Smooth muscle cell (in vitro differentiated cells): ENCODE data around the gene HMCN1. TPM values are rescaled to one million over a fixed set of nuclear protein-coding genes. Genes with fewer than 3 reads are reported as not detected.

Source experiments
- DNase-seq: peaks from one replicate; lab custom pipeline; 2025; ENCODE audit not compliant: unreplicated experiment; lab: John Stamatoyannopoulos, UW
- H2AFZ ChIP-seq: fragments of 200-600 bp; sonication (generic); 2 replicates; pipeline ENCODE4 v1.6.0; 2016; ENCODE audit warnings: antibody characterized with exemption, low read depth, mild to moderate bottlenecking
- H3F3A ChIP-seq: fragments of 200-600 bp; sonication (generic); 2 replicates; pipeline ENCODE4 v1.6.0; 2017; ENCODE audit warnings: antibody characterized with exemption, low read depth
- H3K27ac ChIP-seq: fragments of 200-600 bp; sonication (generic); 2 replicates; pipeline ENCODE4 v1.5.1; 2016; ENCODE audit warnings: low read depth, mild to moderate bottlenecking
- H3K27me3 ChIP-seq: fragments of 200-600 bp; sonication (generic); 2 replicates; pipeline ENCODE4 v1.6.1; 2016; ENCODE audit warnings: low read depth, mild to moderate bottlenecking
- H3K36me3 ChIP-seq: fragments of 200-600 bp; sonication (generic); 2 replicates; pipeline ENCODE4 v1.5.1; 2016; ENCODE audit warnings: low read depth
- H3K4me1 ChIP-seq: fragments of 200-600 bp; sonication (generic); 2 replicates; pipeline ENCODE4 v1.5.1; 2016; ENCODE audit warnings: low read depth
- H3K4me2 ChIP-seq: fragments of 200-600 bp; sonication (generic); 2 replicates; pipeline ENCODE4 v1.6.0; 2016; ENCODE audit warnings: mild to moderate bottlenecking
- H3K4me3 ChIP-seq: fragments of 200-600 bp; sonication (generic); 2 replicates; pipeline ENCODE4 v1.5.1; 2016; ENCODE audit warnings: mild to moderate bottlenecking
- H3K79me2 ChIP-seq: fragments of 200-600 bp; sonication (generic); 2 replicates; pipeline ENCODE4 v1.6.0; 2016; ENCODE audit warnings: low read depth, mild to moderate bottlenecking
- H3K9ac ChIP-seq: fragments of 200-600 bp; sonication (generic); 2 replicates; pipeline ENCODE4 v1.6.0; 2016; ENCODE audit warnings: low read depth
- H3K9me3 ChIP-seq: fragments of 200-600 bp; sonication (generic); replicated peaks from 2 replicates; pipeline ENCODE4 v1.5.1; 2016; ENCODE audit warnings: low read depth
- H4K20me1 ChIP-seq: fragments of 200-600 bp; sonication (generic); 2 replicates; pipeline ENCODE4 v1.6.0; 2016; ENCODE audit warnings: low read depth
- CTCF ChIP-seq: fragments of 200-600 bp; sonication (generic); IDR thresholded peaks from 2 replicates; pipeline ENCODE4 v1.5.1; 2017; ENCODE audit warnings: borderline replicate concordance, mild to moderate bottlenecking, antibody characterized with exemption; ENCODE audit not compliant: insufficient read depth, poor library complexity, severe bottlenecking
- WGBS: methylation state at CpG from one replicate; pipeline ENCODE4 v1.1.7; 2016; ENCODE audit warnings: low lambda C conversion rate; 5-methylcytosine and 5-hydroxymethylcytosine counted together
- polyA plus RNA-seq: library from polyadenylated mRNA; unstranded; fragments of >200 nt; fragmentation: Nextera tagmentation; extraction: Ambion mirVana; gene quantifications from 2 replicates; pipeline ENCODE4 v1.2.1, GENCODE V29; 2016
- total RNA-seq: library from RNA; depleted of rRNA; stranded (reverse); fragments of >200 nt; gene quantifications from 2 replicates; pipeline ENCODE4 v1.2.3, GENCODE V29; 2014

The HMCN1 gene
- total and polyA plus RNA-seq, 2 experiments from 2014 or later, result 18.9 to 118 TPM

DNA sequence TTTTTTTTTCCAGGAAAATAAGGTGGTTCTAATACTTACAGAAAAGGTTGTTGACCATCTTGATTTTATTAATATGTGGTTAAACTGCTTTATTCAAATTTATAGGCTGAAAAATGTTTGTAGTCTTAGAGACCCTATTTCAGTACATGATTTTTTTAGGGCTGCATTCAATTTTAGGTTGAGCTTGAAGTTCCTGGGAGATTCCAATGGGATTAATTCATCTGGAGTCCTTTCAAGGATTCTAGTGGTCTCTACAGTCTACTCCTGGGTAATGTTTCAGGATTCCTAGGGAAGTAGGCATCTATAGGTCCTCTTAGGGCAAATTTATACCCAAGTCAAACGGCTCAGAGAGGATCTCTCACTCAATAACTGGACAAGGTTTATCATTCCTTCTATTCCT, 126.7 kb downstream of the HMCN1 start:
- H4K20me1 ChIP-seq, result no peaks in the 10 kb centered on the region
- H2AFZ ChIP-seq, result no peak overlapping the region
- peak overlapping the region; percentile 58 for H3K27ac ChIP-seq
- H3K79me2 ChIP-seq, result peaks cover 5% of the 10 kb centered on the region
- H3K36me3 ChIP-seq, result no peaks in the 10 kb centered on the region
- no peaks in the 10 kb centered on the region for H3K9me3 ChIP-seq
- H3K9ac ChIP-seq, result no peak overlapping the region
- H3K4me3 ChIP-seq, result no peak overlapping the region
- no peak for TF ChIP-seq CTCF
- H3K4me1 ChIP-seq, result peaks cover 21% of the 10 kb centered on the region
- H3K4me2 ChIP-seq, result peak overlapping the region; percentile 73
- DNase-seq, result no peak
- H3K27me3 ChIP-seq, result no peaks in the 10 kb centered on the region
- whole genome bisulfite sequencing, result 82% methylated on average over 1 of the region's 1 CpG
- no peaks in the 10 kb centered on the region for H3F3A ChIP-seq

DNA sequence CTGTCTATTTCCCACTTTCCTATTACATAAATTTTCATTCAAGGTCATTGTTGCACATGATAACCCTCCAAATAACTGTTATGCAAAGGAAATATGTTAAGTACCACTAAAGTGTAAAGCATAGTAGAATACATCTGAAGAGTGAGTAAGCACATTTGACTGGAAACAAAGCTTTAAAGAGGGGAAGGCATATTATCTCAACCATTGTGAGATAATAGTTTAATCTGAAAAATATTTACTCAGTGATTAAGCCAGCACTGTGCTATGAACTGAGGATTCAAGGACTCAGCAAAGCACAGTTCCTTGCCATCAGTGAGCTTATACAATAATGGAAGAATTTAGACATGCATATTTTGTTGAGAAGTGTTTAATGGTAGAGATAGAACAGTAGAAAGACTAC, 127.4 kb downstream of the HMCN1 start:
- Histone ChIP-seq H3K27me3 (no peaks in the 10 kb centered on the region), H2AFZ (no peak overlapping the region), H3K9ac (no peak overlapping the region), H3K27ac (peak overlapping the region; percentile 58), H3K4me3 (no peak overlapping the region), H3K4me2 (peak overlapping the region; percentile 58), H3K79me2 (peaks cover 5% of the 10 kb centered on the region), H3K9me3 (no peaks in the 10 kb centered on the region), H3K36me3 (no peaks in the 10 kb centered on the region), H3K4me1 (peaks cover 20% of the 10 kb centered on the region), H4K20me1 (no peaks in the 10 kb centered on the region), H3F3A (no peaks in the 10 kb centered on the region)
- DNase-seq, result no peak
- TF ChIP-seq CTCF, result no peak

- Histone ChIP-seq H3K4me3 (no peak overlapping the region), H2AFZ (no peak overlapping the region), H3K4me2 (peak overlapping the region; percentile 58), H3K27me3 (no peaks in the 10 kb centered on the region), H3K36me3 (no peaks in the 10 kb centered on the region), H4K20me1 (no peaks in the 10 kb centered on the region), H3F3A (no peaks in the 10 kb centered on the region), H3K79me2 (peaks cover 5% of the 10 kb centered on the region), H3K9me3 (no peaks in the 10 kb centered on the region), H3K27ac (peak overlapping the region; percentile 58), H3K4me1 (peaks cover 17% of the 10 kb centered on the region), H3K9ac (no peak overlapping the region)
- 24% methylated on average over 3 of the region's 3 CpGs for WGBS
- no peak for DNase-seq
- TF ChIP-seq CTCF, result no peak
Measured at GRCh38 chr1:185862235-185862634, 128.0 kb downstream of the HMCN1 start.

DNA sequence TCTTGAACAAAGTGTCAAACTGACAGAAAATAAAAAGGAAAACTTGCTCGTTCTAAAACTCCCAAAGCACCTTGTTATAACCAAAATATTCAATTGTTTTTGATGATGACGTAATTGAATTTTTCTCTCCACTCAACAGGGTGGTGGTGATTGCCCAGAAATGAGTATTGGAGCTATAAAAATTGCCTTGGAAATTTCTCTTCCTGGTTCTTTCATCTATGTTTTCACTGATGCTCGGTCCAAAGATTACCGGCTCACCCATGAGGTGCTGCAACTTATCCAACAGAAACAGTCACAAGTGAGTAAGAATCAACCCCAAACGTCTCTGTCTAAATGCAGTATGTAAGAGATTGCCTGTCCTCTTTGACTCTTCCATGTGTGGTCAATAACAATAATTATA, 130.1 kb downstream of the HMCN1 start:
- 91% methylated on average over 5 of the region's 5 CpGs for WGBS
- H2AFZ ChIP-seq, result no peak overlapping the region
- H3K36me3 ChIP-seq, result no peaks in the 10 kb centered on the region
- no peak overlapping the region for H3K27ac ChIP-seq
- peaks cover 17% of the 10 kb centered on the region for H3K4me1 ChIP-seq
- no peaks in the 10 kb centered on the region for H3K27me3 ChIP-seq
- H3F3A ChIP-seq, result no peaks in the 10 kb centered on the region
- DNase-seq, result no peak
- H3K4me3 ChIP-seq, result no peak overlapping the region
- H3K79me2 ChIP-seq, result peaks cover 5% of the 10 kb centered on the region
- no peaks in the 10 kb centered on the region for H3K9me3 ChIP-seq
- H3K4me2 ChIP-seq, result no peak overlapping the region
- no peaks in the 10 kb centered on the region for H4K20me1 ChIP-seq
- no peak for TF ChIP-seq CTCF
- H3K9ac ChIP-seq, result no peak overlapping the region
